Mesodermal cell (in vitro differentiated cells): ENCODE data around the gene PER2.
"Not testable (repeated sequence)": the region's sequence is repeated elsewhere in the genome, so short reads cannot be mapped to it uniquely, and the experiment has no call there.

Experiments used
- H3K27ac ChIP-seq: 2 replicates; pipeline ENCODE4 v1.7.0; 2013; ENCODE audit warnings: mild to moderate bottlenecking, low read depth, low read length, moderate library complexity; ENCODE audit not compliant: severe bottlenecking
- H3K36me3 ChIP-seq: 2 replicates; pipeline ENCODE4 v1.7.1; 2013; ENCODE audit warnings: mild to moderate bottlenecking, low read length, moderate library complexity; ENCODE audit not compliant: control insufficient read depth, insufficient read depth
- H3K4me1 ChIP-seq: one replicate; pipeline ENCODE4 v1.7.1; 2013; ENCODE audit warnings: mild to moderate bottlenecking, low read length; ENCODE audit not compliant: insufficient read depth, control insufficient read depth, poor library complexity, severe bottlenecking
- H3K4me3 ChIP-seq: 2 replicates; pipeline ENCODE4 v1.7.0; 2013; ENCODE audit warnings: low read length, control low read depth, mild to moderate bottlenecking; ENCODE audit not compliant: insufficient read depth, poor library complexity, severe bottlenecking; ENCODE audit errors: extremely low read depth
- H3K9me3 ChIP-seq: 2 replicates; pipeline ENCODE4 v1.7.1; 2013; ENCODE audit warnings: mild to moderate bottlenecking, low read length, moderate library complexity; ENCODE audit not compliant: control insufficient read depth
- WGBS, 2 experiments: methylation state at CpG; one replicate each; pipeline ENCODE4 v1.1.5; 2013; ENCODE audit warnings: missing lambda C conversion rate in 2 of 2; ENCODE audit not compliant: insufficient coverage in 2 of 2; 5-methylcytosine and 5-hydroxymethylcytosine counted together

Gene PER2

GRCh38 chr2:238325694-238326093 is 37.3 kb upstream of the PER2 start:
- Histone ChIP-seq H3K36me3 (peaks cover 67% of the 10 kb centered on the region), H3K4me3 (no peak overlapping the region), H3K27ac (no peak overlapping the region), H3K9me3 (no peaks in the 10 kb centered on the region), H3K4me1 (no peaks in the 10 kb centered on the region)
- 95 to 98% methylated on average over 9 of the region's 9 CpGs for WGBS, 2 experiments

GRCh38 chr2:238324248-238324647 is 35.8 kb upstream of the PER2 start:
- not testable (repeated sequence) for H3K9me3 ChIP-seq, H3K4me3 ChIP-seq, H3K4me1 ChIP-seq, H3K27ac ChIP-seq
- WGBS, 2 experiments = 92 to 100% methylated on average over 7 of the region's 7 CpGs
- H3K36me3 ChIP-seq = peaks cover 55% of the 10 kb centered on the region

GRCh38 chr2:238322001-238322411 is 33.6 kb upstream of the PER2 start:
- H3K4me1 ChIP-seq = no peaks in the 10 kb centered on the region
- H3K36me3 ChIP-seq = peaks cover 34% of the 10 kb centered on the region
- H3K4me3 ChIP-seq = no peak overlapping the region
- no peaks in the 10 kb centered on the region for H3K9me3 ChIP-seq
- no peak overlapping the region for H3K27ac ChIP-seq
- 86 to 92% methylated on average over 9 to 10 of the region's 10 CpGs for WGBS, 2 experiments

GRCh38 chr2:238321467-238321866 is 33.1 kb upstream of the PER2 start:
- H3K4me3 ChIP-seq = peak overlapping the region; percentile 55
- WGBS, 2 experiments = 81 to 100% methylated on average over 4 to 7 of the region's 9 CpGs
- H3K4me1 ChIP-seq = no peaks in the 10 kb centered on the region
- H3K27ac ChIP-seq = no peak overlapping the region
- no peaks in the 10 kb centered on the region for H3K9me3 ChIP-seq
- H3K36me3 ChIP-seq = peaks cover 29% of the 10 kb centered on the region

- Histone ChIP-seq H3K27ac (no peak overlapping the region), H3K9me3 (no peaks in the 10 kb centered on the region), H3K36me3 (peaks cover 26% of the 10 kb centered on the region), H3K4me3 (peak overlapping the region; percentile 55), H3K4me1 (no peaks in the 10 kb centered on the region)
- WGBS, 2 experiments = 1% methylated on average over 29 to 63 of the region's 65 CpGs
These were observed 32.4 kb upstream of the PER2 start for GRCh38 chr2:238320648-238321281.

GRCh38 chr2:238320246-238320647 is 31.8 kb upstream of the PER2 start, which contains the start of gene TRAF3IP1:
Gene TRAF3IP1, plus strand, starts transcription at chr2:238320518. Its CDS starts 145 bp downstream, at chr2:238320663.
- Histone ChIP-seq H3K9me3 (no peaks in the 10 kb centered on the region), H3K4me1 (no peaks in the 10 kb centered on the region), H3K36me3 (peaks cover 25% of the 10 kb centered on the region), H3K27ac (no peak within 1 kb of the TSS), H3K4me3 (peak within 1 kb of the TSS; percentile 55)
- WGBS, 2 experiments = 0 to 1% methylated on average over 21 to 32 of the region's 58 CpGs

GRCh38 chr2:238315031-238315595 is 26.7 kb upstream of the PER2 start:
- Histone ChIP-seq H3K27ac (no peak overlapping the region), H3K4me3 (no peak overlapping the region), H3K36me3 (no peaks in the 10 kb centered on the region), H3K4me1 (no peaks in the 10 kb centered on the region), H3K9me3 (no peaks in the 10 kb centered on the region)
- WGBS, 2 experiments = 90 to 92% methylated on average over 13 of the region's 13 CpGs

GRCh38 chr2:238314576-238314975 is 26.2 kb upstream of the PER2 start:
- H3K27ac ChIP-seq = no peak overlapping the region
- WGBS, 2 experiments = 93 to 96% methylated on average over 6 to 7 of the region's 8 CpGs
- no peak overlapping the region for H3K4me3 ChIP-seq
- no peaks in the 10 kb centered on the region for H3K36me3 ChIP-seq
- H3K9me3 ChIP-seq = no peaks in the 10 kb centered on the region
- no peaks in the 10 kb centered on the region for H3K4me1 ChIP-seq

GRCh38 chr2:238313991-238314350 is 25.6 kb upstream of the PER2 start:
- H3K36me3 ChIP-seq = no peaks in the 10 kb centered on the region
- H3K4me1 ChIP-seq = no peaks in the 10 kb centered on the region
- no peak overlapping the region for H3K4me3 ChIP-seq
- H3K27ac ChIP-seq = no peak overlapping the region
- WGBS, 2 experiments = 83% methylated on average over 1 of the region's 2 CpGs; no CpG with 5 or more reads in 1 of the 2 experiments
- no peaks in the 10 kb centered on the region for H3K9me3 ChIP-seq

GRCh38 chr2:238313289-238313990 is 25.0 kb upstream of the PER2 start:
- 89 to 100% methylated on average over 2 to 5 of the region's 8 CpGs for WGBS, 2 experiments
- H3K27ac ChIP-seq = no peak overlapping the region
- H3K36me3 ChIP-seq = no peaks in the 10 kb centered on the region
- H3K9me3 ChIP-seq = no peaks in the 10 kb centered on the region
- no peaks in the 10 kb centered on the region for H3K4me1 ChIP-seq
- no peak overlapping the region for H3K4me3 ChIP-seq

GRCh38 chr2:238310721-238311120 is 22.3 kb upstream of the PER2 start:
- not testable (repeated sequence) for H3K4me3 ChIP-seq, H3K27ac ChIP-seq, H3K9me3 ChIP-seq, H3K4me1 ChIP-seq, H3K36me3 ChIP-seq
- WGBS, 2 experiments = 88 to 89% methylated on average over 12 of the region's 14 CpGs
